VCaP (cell line): ENCODE data around the gene PRUNE1.

ENCODE experiments used
- H3K27ac ChIP-seq: fragments of 450-650 bp; 2 replicates; pipeline ENCODE4 v1.5.1; 2017
- TF ChIP-seq, protein P1 (sequence below): fragments of 450-650 bp; conservative IDR thresholded peaks from 2 replicates; pipeline ENCODE4 v1.5.1; 2017; ENCODE audit warnings: mild to moderate bottlenecking, moderate library complexity

The PRUNE1 gene

DNA sequence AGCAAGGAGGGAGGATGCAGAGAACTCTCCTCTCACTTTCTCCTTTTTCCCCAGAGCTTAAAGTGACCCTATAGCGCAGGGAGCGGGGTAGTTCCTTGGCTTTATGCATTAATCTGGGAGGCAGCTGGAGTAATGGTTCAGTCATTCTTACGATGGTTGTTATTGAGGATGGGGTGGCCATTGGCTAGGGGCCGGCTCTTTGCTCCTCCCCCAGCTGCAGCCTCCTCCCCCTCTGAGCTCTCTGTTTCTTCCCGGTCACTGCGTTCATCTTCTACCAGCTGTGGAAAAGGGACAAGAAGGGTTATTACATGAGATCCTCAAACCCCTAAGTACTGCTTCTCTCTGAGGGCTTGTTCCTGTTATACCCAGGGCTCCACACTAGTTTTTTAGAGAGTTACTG lies 42.2 kb upstream of the PRUNE1 start:
- TF ChIP-seq, protein P1, sequence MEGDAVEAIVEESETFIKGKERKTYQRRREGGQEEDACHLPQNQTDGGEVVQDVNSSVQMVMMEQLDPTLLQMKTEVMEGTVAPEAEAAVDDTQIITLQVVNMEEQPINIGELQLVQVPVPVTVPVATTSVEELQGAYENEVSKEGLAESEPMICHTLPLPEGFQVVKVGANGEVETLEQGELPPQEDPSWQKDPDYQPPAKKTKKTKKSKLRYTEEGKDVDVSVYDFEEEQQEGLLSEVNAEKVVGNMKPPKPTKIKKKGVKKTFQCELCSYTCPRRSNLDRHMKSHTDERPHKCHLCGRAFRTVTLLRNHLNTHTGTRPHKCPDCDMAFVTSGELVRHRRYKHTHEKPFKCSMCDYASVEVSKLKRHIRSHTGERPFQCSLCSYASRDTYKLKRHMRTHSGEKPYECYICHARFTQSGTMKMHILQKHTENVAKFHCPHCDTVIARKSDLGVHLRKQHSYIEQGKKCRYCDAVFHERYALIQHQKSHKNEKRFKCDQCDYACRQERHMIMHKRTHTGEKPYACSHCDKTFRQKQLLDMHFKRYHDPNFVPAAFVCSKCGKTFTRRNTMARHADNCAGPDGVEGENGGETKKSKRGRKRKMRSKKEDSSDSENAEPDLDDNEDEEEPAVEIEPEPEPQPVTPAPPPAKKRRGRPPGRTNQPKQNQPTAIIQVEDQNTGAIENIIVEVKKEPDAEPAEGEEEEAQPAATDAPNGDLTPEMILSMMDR, result no peak
- H3K27ac ChIP-seq, result no peak overlapping the region

DNA sequence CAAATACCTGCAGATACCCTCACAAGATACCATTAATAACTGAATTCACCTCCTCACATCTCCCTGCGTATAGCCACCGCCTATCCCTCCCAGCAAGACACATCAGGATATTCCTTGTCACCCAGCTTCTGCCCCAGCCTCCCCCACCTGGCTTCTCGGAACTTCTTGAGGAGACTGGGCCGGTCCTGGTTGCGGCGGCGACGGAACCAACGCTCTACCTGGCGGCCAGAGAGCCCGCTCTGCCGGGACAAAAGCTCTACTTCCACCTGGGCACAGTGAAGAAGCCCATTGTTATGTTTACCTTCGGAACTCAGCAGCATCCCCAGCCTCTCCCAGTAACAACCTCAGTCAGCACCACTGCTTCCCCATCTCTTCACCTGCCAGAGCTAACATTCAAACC lies 40.3 kb upstream of the PRUNE1 start:
- 0 out of 2 replicates have a peak overlapping the region, but pooled peaks have one; percentile 8 for H3K27ac ChIP-seq
- TF ChIP-seq, protein P1, result no peak

DNA sequence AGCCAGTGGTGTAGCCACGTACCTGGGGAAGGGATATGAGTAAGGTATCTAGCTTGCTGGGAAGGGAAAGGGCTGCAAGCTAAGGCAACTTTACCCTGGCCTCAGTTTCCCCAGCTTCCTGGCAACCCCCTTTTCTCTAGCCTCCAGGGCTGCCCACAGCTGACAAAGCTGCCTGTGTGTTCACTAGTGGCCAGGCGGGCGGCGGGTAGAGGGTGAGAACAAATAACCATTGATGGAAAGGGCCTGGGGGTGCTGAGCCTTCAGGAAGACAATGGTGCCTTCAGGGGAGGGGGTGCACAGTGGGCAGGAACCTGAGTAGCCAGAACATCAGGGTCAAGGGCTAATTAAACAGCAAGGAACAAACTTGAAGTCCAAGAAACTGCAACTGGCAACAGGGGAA lies 39.8 kb upstream of the PRUNE1 start:
- TF ChIP-seq, protein P1, result no peak
- H3K27ac ChIP-seq, result 0 out of 2 replicates have a peak overlapping the region, but pooled peaks have one; percentile 8

DNA sequence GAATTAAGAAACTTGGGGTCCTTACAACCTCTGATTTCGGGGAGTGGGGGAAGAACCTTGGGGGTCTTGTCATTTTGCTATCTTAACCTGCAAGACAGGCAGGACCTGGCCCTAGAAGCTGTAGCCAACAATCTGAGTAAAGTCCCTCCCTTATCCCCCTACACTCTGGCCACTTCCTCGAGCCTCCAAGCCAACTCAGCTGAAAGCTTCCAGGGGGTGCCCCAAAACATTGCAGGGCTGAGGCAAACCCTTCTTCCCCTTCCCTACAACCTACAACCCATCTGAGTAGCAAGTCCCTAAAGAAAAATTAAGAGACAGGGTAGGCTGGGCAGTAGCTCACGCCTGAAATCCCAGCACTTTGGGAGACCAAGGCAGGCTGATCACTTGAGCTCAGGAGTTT lies 38.6 kb upstream of the PRUNE1 start:
- TF ChIP-seq, protein P1, result no peak
- no peak overlapping the region for H3K27ac ChIP-seq

DNA sequence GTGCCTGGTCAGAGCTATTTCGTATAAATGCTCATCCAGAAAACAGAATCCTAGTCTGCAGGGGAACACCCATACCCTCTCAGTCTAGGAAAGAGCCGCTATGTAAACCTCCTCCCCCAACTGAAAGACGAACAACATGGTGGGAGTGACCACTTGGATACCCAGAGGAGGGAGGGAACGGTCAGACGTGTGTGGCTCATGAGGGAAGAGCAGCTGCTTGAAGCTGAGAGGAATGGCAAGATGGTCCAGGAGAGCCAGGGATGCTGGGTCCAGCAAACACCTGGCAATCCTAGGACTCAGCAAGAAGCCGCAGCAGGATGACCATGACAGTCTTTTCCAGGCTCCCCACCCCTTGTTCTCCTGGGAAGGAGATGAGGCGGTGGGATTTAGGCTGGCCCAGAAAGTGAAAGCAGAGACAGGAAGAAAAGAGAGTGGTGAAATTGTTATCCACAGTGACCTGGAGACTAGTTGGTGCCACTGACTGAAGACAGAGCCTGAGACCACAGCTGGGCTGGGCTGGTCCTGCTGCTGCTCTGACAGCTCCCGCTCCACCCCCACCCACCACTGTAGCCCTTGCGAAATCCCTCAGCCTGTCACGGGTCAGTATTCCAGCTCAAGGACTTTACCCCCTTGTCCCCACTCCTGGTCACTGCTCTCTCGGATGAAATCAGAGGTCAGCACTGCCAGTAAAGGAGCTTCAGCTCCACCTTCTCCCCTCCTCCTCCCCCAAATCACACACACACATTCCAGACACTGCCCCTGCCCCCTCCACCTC lies 37.3 kb upstream of the PRUNE1 start:
- H3K27ac ChIP-seq, result peak overlapping the region; percentile 97
- TF ChIP-seq, protein P1, result no peak

DNA sequence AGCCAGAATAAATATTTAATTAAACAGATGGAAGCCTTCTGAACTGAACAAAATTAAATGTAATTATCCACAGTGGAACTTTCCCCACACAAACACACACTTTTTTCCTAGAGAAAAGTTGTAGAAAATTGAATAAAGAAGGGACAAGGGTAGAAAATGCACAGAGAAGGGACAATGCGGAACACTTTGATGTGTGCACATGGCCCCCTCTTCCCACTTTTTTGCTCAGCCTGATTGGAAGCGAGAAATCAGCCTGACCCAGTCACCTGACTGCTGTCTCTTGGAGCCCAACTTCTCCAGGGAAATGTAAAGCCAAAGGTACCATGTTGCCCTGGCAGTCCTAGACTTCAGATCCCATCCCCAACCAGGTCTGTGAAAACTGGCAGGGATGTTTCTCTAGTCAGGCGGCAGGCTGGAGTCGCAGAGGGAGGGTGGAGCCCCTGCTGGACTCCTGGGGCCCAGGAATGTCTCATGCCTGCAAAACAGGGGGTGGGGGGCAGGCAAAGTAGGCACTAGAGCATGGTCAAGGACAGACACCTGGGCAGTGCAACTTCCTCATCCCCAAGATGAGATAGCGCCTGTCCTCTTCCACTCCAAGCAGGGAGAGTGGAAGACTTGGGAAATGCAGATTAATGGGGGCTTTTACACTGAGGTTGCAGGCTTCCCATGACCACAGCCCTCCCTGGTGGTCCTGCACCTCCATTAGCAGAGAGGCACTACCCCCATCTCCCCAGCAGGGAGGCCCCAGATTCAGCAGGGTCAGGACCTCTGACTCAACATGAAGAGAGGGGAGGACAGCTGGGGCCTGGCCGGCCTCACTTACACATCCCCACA lies 36.4 kb upstream of the PRUNE1 start:
- TF ChIP-seq, protein P1, result no peak
- peak overlapping the region; percentile 97 for H3K27ac ChIP-seq

DNA sequence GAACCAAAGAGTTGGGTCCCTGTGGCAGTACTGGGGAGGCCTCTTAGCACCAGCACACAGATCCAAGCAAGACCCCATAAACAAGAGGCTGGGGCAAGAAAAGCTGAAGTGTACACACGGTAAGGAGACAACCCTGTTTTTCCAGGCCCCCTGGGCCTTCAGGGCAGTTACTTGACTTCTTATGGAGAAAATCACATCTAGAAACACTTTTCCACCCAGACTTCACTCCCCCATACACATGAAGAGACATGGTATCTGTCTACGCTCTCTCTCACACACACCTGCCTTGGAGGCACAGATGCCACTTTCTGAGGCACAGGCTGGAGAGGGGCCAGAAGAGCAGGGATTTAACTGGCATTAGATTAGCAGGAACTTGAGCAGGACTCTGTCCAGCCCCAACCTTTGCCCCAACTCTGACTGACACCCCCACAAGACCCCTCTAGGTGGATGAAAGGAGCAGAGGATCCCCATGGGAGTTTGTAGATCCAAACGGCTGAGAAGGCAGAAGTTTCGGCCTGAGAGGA lies 35.8 kb upstream of the PRUNE1 start:
- peak overlapping the region; percentile 97 for H3K27ac ChIP-seq
- TF ChIP-seq, protein P1, result no peak
